ENCODE results near the gene ATF4. TPM values are rescaled to one million over a fixed set of nuclear protein-coding genes. Genes with fewer than 3 reads are reported as not detected.

The ATF4 gene
- polyA plus RNA-seq, 3 donors, result 272 to 297 (median 273) TPM

Other genes starting within 250 kb of the ATF4 start
- gene RPL3, start 200.9 kb upstream of the ATF4 start, polyA plus RNA-seq (ENCODE audit: insufficient read length in 3 of 3), result 1,000 to 10,000 TPM; 2,781 to 3,416 (median 3,386) TPM
- 10 to 100 TPM; 25.2 to 27.7 (median 27.4) TPM for gene SYNGR1, start 170.6 kb upstream of the ATF4 start, polyA plus RNA-seq (ENCODE audit: insufficient read length in 3 of 3)
- 10 to 100 TPM; 30.9 to 35.4 (median 31.0) TPM for gene TAB1, start 120.8 kb upstream of the ATF4 start, polyA plus RNA-seq (ENCODE audit: insufficient read length in 3 of 3)
- 10 to 100 TPM; 31.2 to 32.6 (median 31.3) TPM for gene MGAT3, start 63.5 kb upstream of the ATF4 start, polyA plus RNA-seq (ENCODE audit: insufficient read length in 3 of 3)
- gene MIEF1, start 18.3 kb upstream of the ATF4 start, polyA plus RNA-seq (ENCODE audit: insufficient read length in 3 of 3), result 10 to 100 TPM; 34.9 to 39.5 (median 36.7) TPM
- 10 to 100 TPM; 51.3 to 64.9 (median 62.9) TPM for gene RPS19BP1, start 12.2 kb downstream of the ATF4 start, polyA plus RNA-seq (ENCODE audit: insufficient read length in 3 of 3)
- under 1 TPM; 0.04 to 0.09 (median 0.09) TPM for gene CACNA1I, start 50.2 kb downstream of the ATF4 start, polyA plus RNA-seq (ENCODE audit: insufficient read length in 3 of 3)

Data from renal pelvis (tissue), 3 donors.